K562 (cell line): ENCODE results near the gene CPT1B. TPM values are rescaled to one million over a fixed set of nuclear protein-coding genes. Genes with fewer than 3 reads are reported as not detected.

Experiments used
- POLR2A ChIP-seq: fragments of 450-650 bp; conservative IDR thresholded peaks from 2 replicates; pipeline ENCODE4 v1.6.1; 2016
- POLR2G ChIP-seq: fragments of 200-400 bp; formaldehyde crosslinking; IDR thresholded peaks from 2 replicates; pipeline ENCODE4 v1.6.1; 2017; ENCODE audit warnings: low read depth, mild to moderate bottlenecking, antibody characterized with exemption, low read length, moderate library complexity
- RBFOX2 ChIP-seq: fragments of 200-400 bp; formaldehyde crosslinking; IDR thresholded peaks from 2 replicates; pipeline ENCODE4 v1.6.1; 2017; ENCODE audit warnings: low read depth, mild to moderate bottlenecking, low read length, moderate library complexity
- SUPT5H ChIP-seq: fragments of 450-650 bp; IDR thresholded peaks from 2 replicates; pipeline ENCODE4 v1.6.1; 2016
- ZEB2 ChIP-seq: fragments of 450-650 bp; IDR thresholded peaks from 2 replicates; pipeline ENCODE4 v1.6.1; 2016
- polyA plus RNA-seq, 8 experiments: library from polyadenylated mRNA; depleted of rRNA in 4 of 8; stranded (reverse) in 5 of 8; unstranded in 3 of 8; fragments of >200 nt; fragmentation: Nextera tagmentation in 2 of 8; fragmentation: Illumina TruSeq in 1 of 8; extraction: Ambion mirVana in 2 of 8; extraction: Trizol in 1 of 8; gene quantifications; 2 replicates each; pipeline versions ENCODE4 v1.2.1 to v1.2.3, GENCODE V29; 2011 to 2014; ENCODE audit warnings: inconsistent platforms in 1 of 8, missing spikeins in 1 of 8
- total RNA-seq, 7 experiments: library from RNA; depleted of rRNA in 6 of 7; stranded (reverse); fragments of >200 nt in 6 of 7; fragmentation: Illumina TruSeq in 2 of 7; extraction: Trizol in 2 of 7; gene quantifications; 2 replicates each; pipeline versions ENCODE4 v1.2.1 to v1.2.3, GENCODE V29; 2011 to 2021; ENCODE audit warnings: low replicate concordance in 1 of 7
- TF ChIP-seq, protein P1 (sequence below): fragments of 250-450 bp; sonication (Bioruptor Pico); IDR thresholded peaks from 2 replicates; pipeline ENCODE4 v1.5.0; 2020; ENCODE audit warnings: mild to moderate bottlenecking, borderline replicate concordance
- TF ChIP-seq, protein P2 (sequence below): fragments of 150-350 bp; conservative IDR thresholded peaks from 2 replicates; pipeline ENCODE4 v1.6.1; 2014; ENCODE audit warnings: low read length
- TF ChIP-seq, protein P3 (sequence below): fragments of 450-650 bp; IDR thresholded peaks from 2 replicates; pipeline ENCODE4 v1.6.1; 2017; ENCODE audit warnings: antibody characterized with exemption, mild to moderate bottlenecking

The CPT1B gene
- total and polyA plus RNA-seq, 9 of the 15 experiments (the other 6 are each of a cell fraction or from before 2014, with no cell fraction given): 0.35 to 6.1 (median 2.6) TPM

- TF ChIP-seq, protein P1, sequence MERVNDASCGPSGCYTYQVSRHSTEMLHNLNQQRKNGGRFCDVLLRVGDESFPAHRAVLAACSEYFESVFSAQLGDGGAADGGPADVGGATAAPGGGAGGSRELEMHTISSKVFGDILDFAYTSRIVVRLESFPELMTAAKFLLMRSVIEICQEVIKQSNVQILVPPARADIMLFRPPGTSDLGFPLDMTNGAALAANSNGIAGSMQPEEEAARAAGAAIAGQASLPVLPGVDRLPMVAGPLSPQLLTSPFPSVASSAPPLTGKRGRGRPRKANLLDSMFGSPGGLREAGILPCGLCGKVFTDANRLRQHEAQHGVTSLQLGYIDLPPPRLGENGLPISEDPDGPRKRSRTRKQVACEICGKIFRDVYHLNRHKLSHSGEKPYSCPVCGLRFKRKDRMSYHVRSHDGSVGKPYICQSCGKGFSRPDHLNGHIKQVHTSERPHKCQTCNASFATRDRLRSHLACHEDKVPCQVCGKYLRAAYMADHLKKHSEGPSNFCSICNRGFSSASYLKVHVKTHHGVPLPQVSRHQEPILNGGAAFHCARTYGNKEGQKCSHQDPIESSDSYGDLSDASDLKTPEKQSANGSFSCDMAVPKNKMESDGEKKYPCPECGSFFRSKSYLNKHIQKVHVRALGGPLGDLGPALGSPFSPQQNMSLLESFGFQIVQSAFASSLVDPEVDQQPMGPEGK: no peak
- TF ChIP-seq, protein P2, sequence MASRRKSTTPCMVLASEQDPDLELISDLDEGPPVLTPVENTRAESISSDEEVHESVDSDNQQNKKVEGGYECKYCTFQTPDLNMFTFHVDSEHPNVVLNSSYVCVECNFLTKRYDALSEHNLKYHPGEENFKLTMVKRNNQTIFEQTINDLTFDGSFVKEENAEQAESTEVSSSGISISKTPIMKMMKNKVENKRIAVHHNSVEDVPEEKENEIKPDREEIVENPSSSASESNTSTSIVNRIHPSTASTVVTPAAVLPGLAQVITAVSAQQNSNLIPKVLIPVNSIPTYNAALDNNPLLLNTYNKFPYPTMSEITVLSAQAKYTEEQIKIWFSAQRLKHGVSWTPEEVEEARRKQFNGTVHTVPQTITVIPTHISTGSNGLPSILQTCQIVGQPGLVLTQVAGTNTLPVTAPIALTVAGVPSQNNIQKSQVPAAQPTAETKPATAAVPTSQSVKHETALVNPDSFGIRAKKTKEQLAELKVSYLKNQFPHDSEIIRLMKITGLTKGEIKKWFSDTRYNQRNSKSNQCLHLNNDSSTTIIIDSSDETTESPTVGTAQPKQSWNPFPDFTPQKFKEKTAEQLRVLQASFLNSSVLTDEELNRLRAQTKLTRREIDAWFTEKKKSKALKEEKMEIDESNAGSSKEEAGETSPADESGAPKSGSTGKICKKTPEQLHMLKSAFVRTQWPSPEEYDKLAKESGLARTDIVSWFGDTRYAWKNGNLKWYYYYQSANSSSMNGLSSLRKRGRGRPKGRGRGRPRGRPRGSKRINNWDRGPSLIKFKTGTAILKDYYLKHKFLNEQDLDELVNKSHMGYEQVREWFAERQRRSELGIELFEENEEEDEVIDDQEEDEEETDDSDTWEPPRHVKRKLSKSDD: no peak
- TF ChIP-seq SUPT5H (0 out of 2 replicates have a peak, but pooled peaks have one; percentile 27), ZEB2 (0 out of 2 replicates have a peak, but pooled peaks have one; percentile 36), POLR2G (peak; percentile 80), POLR2A (peak; percentile 6; the same call in 1 of the 2 replicates), RBFOX2 (peak; percentile 55)
- TF ChIP-seq, protein P3, sequence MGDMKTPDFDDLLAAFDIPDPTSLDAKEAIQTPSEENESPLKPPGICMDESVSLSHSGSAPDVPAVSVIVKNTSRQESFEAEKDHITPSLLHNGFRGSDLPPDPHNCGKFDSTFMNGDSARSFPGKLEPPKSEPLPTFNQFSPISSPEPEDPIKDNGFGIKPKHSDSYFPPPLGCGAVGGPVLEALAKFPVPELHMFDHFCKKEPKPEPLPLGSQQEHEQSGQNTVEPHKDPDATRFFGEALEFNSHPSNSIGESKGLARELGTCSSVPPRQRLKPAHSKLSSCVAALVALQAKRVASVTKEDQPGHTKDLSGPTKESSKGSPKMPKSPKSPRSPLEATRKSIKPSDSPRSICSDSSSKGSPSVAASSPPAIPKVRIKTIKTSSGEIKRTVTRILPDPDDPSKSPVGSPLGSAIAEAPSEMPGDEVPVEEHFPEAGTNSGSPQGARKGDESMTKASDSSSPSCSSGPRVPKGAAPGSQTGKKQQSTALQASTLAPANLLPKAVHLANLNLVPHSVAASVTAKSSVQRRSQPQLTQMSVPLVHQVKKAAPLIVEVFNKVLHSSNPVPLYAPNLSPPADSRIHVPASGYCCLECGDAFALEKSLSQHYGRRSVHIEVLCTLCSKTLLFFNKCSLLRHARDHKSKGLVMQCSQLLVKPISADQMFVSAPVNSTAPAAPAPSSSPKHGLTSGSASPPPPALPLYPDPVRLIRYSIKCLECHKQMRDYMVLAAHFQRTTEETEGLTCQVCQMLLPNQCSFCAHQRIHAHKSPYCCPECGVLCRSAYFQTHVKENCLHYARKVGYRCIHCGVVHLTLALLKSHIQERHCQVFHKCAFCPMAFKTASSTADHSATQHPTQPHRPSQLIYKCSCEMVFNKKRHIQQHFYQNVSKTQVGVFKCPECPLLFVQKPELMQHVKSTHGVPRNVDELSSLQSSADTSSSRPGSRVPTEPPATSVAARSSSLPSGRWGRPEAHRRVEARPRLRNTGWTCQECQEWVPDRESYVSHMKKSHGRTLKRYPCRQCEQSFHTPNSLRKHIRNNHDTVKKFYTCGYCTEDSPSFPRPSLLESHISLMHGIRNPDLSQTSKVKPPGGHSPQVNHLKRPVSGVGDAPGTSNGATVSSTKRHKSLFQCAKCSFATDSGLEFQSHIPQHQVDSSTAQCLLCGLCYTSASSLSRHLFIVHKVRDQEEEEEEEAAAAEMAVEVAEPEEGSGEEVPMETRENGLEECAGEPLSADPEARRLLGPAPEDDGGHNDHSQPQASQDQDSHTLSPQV: no peak
Observed at GRCh38 chr22:50523806-50524675, 54.2 kb downstream of the CPT1B start (continued).
